Endothelial cell of umbilical vein (primary cell): Measurements from ENCODE around the gene PRSS3. TPM values are rescaled to one million over a fixed set of nuclear protein-coding genes. Genes with fewer than 3 reads are reported as not detected.
"Not testable (repeated sequence)": the region's sequence is repeated elsewhere in the genome, so short reads cannot be mapped to it uniquely, and the experiment has no call there.

Source experiments
- BruUV-seq: library from RNA; stranded (reverse); fragments of 400-500 nt; replicated peaks from 2 replicates; lab custom pipeline; 2021; lab: Mats Ljungman, UMichigan
- CTCF ChIA-PET: fragments of 300-600, 350-600 bp; sonication (Branson Sonifier 250); formaldehyde crosslinking; loops from one replicate; lab custom pipeline; 2021; ENCODE audit warnings: antibody characterized with exemption, inconsistent platforms; lab: Charles Lee
- POLR2A ChIA-PET: fragments of 300-600, 350-600 bp; sonication (Branson Sonifier 250); formaldehyde crosslinking; loops from one replicate; lab custom pipeline; 2021; ENCODE audit warnings: antibody characterized with exemption, inconsistent platforms; lab: Charles Lee
- DNase-seq: peaks from one replicate; pipeline ENCODE4 v3.0.0-alpha.2; 2011; ENCODE audit warnings: low read depth, low spot score
- FAIRE-seq: peaks from 2 replicates; lab custom pipeline; 2011; peaks lifted over from hg19 to GRCh38; lab: Jason Lieb, UNC
- H2AFZ ChIP-seq: 2 replicates; pipeline ENCODE4 v1.6.0; 2012; ENCODE audit warnings: low read depth, low read length, control low read depth, inconsistent platforms
- H3K27ac ChIP-seq: 2 replicates; pipeline ENCODE4 v1.5.1; 2011; ENCODE audit warnings: low read depth, mild to moderate bottlenecking, control low read depth, low read length, moderate library complexity; ENCODE audit not compliant: insufficient read depth
- H3K27me3 ChIP-seq, 2 experiments: 2 replicates each; pipeline versions ENCODE4 v1.6.0 to v1.6.1; 2011; ENCODE audit warnings: low read length in 2 of 2, mixed read lengths in 1 of 2; ENCODE audit not compliant: control insufficient read depth in 2 of 2, insufficient read depth in 2 of 2
- H3K36me3 ChIP-seq, 2 experiments: 2 replicates in 1 of 2; 3 replicates in 1 of 2; pipeline ENCODE4 v1.5.1; 2011; ENCODE audit warnings: low read length in 2 of 2, mild to moderate bottlenecking in 1 of 2, moderate library complexity in 1 of 2; ENCODE audit not compliant: control insufficient read depth in 2 of 2, insufficient read depth in 2 of 2; ENCODE audit errors: extremely low read depth in 1 of 2
- H3K4me1 ChIP-seq: 3 replicates; pipeline ENCODE4 v1.5.1; 2011; ENCODE audit warnings: mild to moderate bottlenecking, low read length; ENCODE audit not compliant: control insufficient read depth, insufficient read depth; ENCODE audit errors: extremely low read depth
- H3K4me2 ChIP-seq: 2 replicates; pipeline ENCODE4 v1.6.1; 2011; ENCODE audit warnings: low read length, control low read depth, mixed read lengths; ENCODE audit not compliant: insufficient read depth
- H3K4me3 ChIP-seq, 3 experiments: fragments of 200-600 bp in 1 of 3; sonication (generic), shearing (Covaris generic) in 1 of 3; replicated peaks in 1 of 3; 2 replicates each; pipeline ENCODE4 v1.5.1; 2011 to 2016; ENCODE audit warnings: control low read depth in 3 of 3, low read length in 3 of 3, mild to moderate bottlenecking in 2 of 3, inconsistent platforms in 1 of 3, low read depth in 1 of 3, moderate library complexity in 1 of 3; ENCODE audit not compliant: insufficient read depth in 1 of 3
- H3K79me2 ChIP-seq: 2 replicates; pipeline ENCODE4 v1.6.0; 2012; ENCODE audit warnings: low read length, inconsistent platforms; ENCODE audit not compliant: control insufficient read depth, insufficient read depth
- H3K9ac ChIP-seq: replicated peaks from 2 replicates; pipeline ENCODE3; 2011; ENCODE audit warnings: low read length, control low read depth; ENCODE audit not compliant: insufficient read depth; ENCODE audit errors: extremely low read depth
- H3K9me1 ChIP-seq: replicated peaks from 3 replicates; pipeline ENCODE4 v1.6.0; 2011; ENCODE audit warnings: mild to moderate bottlenecking, low read length; ENCODE audit not compliant: control insufficient read depth, insufficient read depth; ENCODE audit errors: extremely low read depth
- H3K9me3 ChIP-seq: replicated peaks from 2 replicates; pipeline ENCODE4 v1.5.1; 2012; ENCODE audit warnings: low read length, inconsistent platforms; ENCODE audit not compliant: control insufficient read depth, insufficient read depth
- H4K20me1 ChIP-seq: replicated peaks from 2 replicates; pipeline ENCODE3; 2011; ENCODE audit warnings: mild to moderate bottlenecking, low read length; ENCODE audit not compliant: control insufficient read depth, insufficient read depth; ENCODE audit errors: extremely low read depth
- CTCF ChIP-seq, 2 donors: IDR thresholded peaks; 1 replicate in 1 of 2; 2 replicates in 1 of 2; pipeline ENCODE4 v1.5.1; 2011; ENCODE audit warnings: low read length in 2 of 2, mild to moderate bottlenecking in 2 of 2, moderate library complexity in 2 of 2, control low read depth in 1 of 2, inconsistent platforms in 1 of 2, low read depth in 1 of 2; ENCODE audit not compliant: insufficient read depth in 1 of 2; ENCODE audit errors: extremely low read depth in 1 of 2
- EZH2 ChIP-seq: IDR thresholded peaks from 2 replicates; pipeline ENCODE4 v1.6.1; 2012; ENCODE audit warnings: borderline replicate concordance, low read depth, mild to moderate bottlenecking, moderate library complexity, low read length, inconsistent platforms; ENCODE audit not compliant: severe bottlenecking
- FOS ChIP-seq: IDR thresholded peaks from 2 replicates; pipeline ENCODE4 v1.6.1; 2011; ENCODE audit warnings: mild to moderate bottlenecking, low read length, moderate library complexity, borderline replicate concordance; ENCODE audit not compliant: insufficient read depth
- GATA2 ChIP-seq: IDR thresholded peaks from 2 replicates; pipeline ENCODE4 v1.7.0; 2011; ENCODE audit warnings: low read depth, mild to moderate bottlenecking, moderate library complexity, mixed read lengths, low read length; ENCODE audit not compliant: insufficient read length, insufficient read depth
- JUN ChIP-seq: IDR thresholded peaks from 2 replicates; pipeline ENCODE4 v1.6.1; 2011; ENCODE audit warnings: borderline replicate concordance, low read depth; ENCODE audit not compliant: insufficient read length, insufficient read depth
- MYC ChIP-seq: IDR thresholded peaks from one replicate; pipeline ENCODE4 v1.6.1; 2011; ENCODE audit warnings: mild to moderate bottlenecking, low read depth, low read length
- POLR2A ChIP-seq: IDR thresholded peaks from 2 replicates; pipeline ENCODE4 v1.6.1; 2012; ENCODE audit warnings: low read depth, mild to moderate bottlenecking, control low read depth, low read length
- POLR2AphosphoS5 ChIP-seq: IDR thresholded peaks from 2 replicates; pipeline ENCODE4 v1.6.1; 2012; ENCODE audit warnings: low read depth, mild to moderate bottlenecking, control low read depth, low read length, moderate library complexity; ENCODE audit not compliant: insufficient read depth
- dilution Hi-C: fragments of 300-500 bp; cut with MboI; formaldehyde crosslinking; loops from one replicate; pipeline ENCODE4 v1.15.0; 2019; ENCODE audit warnings: low sequenced_read_pairs; ENCODE audit not compliant: extremely low pct_ligation_motif_present
- intact Hi-C: fragments of 100-400 bp; cut with micrococcal nuclease; formaldehyde crosslinking; loops from one replicate; pipeline ENCODE4 v1.10.0; 2022
- polyA plus RNA-seq, 4 experiments: library from polyadenylated mRNA; depleted of rRNA in 3 of 4; stranded (reverse) in 3 of 4; unstranded in 1 of 4; fragments of >200 nt; gene quantifications; 2 replicates each; pipeline versions ENCODE4 v1.2.1 to v1.2.3, GENCODE V29; 2011 to 2012; ENCODE audit warnings: missing spikeins in 1 of 4
- total RNA-seq: library from RNA; stranded (reverse); gene quantifications from 2 replicates; pipeline ENCODE4 v1.2.3, GENCODE V29; 2021
- TF ChIP-seq, protein P1 (sequence below): IDR thresholded peaks from 2 replicates; pipeline ENCODE4 v1.6.1; 2011; ENCODE audit not compliant: insufficient read depth, insufficient read length

Gene PRSS3
- total and polyA plus RNA-seq, 2 donors (not counting 3 experiments of a cell fraction or from before 2014, with no cell fraction given), result 3.7 to 4.4 TPM

- H3K4me1 ChIP-seq, DNase-seq, H3K9me3 ChIP-seq, intact Hi-C loops, POLR2A ChIA-PET, H3K4me3 ChIP-seq, H2AFZ ChIP-seq, FAIRE-seq, H3K79me2 ChIP-seq, H3K36me3 ChIP-seq, H3K4me2 ChIP-seq, BruUV-seq, dilution Hi-C loops, H3K27ac ChIP-seq, H3K9ac ChIP-seq, H4K20me1 ChIP-seq, H3K27me3 ChIP-seq, H3K9me1 ChIP-seq: not testable (repeated sequence)
- CTCF ChIA-PET, result interaction anchor here (1.1 kb wide), 1 partner anchor 17 kb away, joined by 6 read pairs; no protein-coding TSS in a partner anchor
Observed at GRCh38 chr9:33796679-33797078, 1.3 kb downstream of the PRSS3 start.

DNA sequence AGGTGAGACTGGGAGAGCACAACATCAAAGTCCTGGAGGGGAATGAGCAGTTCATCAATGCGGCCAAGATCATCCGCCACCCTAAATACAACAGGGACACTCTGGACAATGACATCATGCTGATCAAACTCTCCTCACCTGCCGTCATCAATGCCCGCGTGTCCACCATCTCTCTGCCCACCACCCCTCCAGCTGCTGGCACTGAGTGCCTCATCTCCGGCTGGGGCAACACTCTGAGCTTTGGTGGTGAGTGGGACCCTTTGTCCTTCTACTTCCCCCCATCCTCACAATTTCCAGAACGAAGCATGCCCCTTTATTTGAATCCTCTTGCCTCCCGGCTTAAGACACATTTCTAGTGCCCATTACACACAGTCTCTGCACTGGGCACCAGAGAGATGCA lies 2.5 kb downstream of the PRSS3 start:
- no peaks in the 10 kb centered on the region for H3K36me3 ChIP-seq
- no peaks in the 10 kb centered on the region for H3K4me1 ChIP-seq
- no peak for DNase-seq
- no peak overlapping the region for H2AFZ ChIP-seq
- BruUV-seq, result no TSS peak
- no peak overlapping the region for H3K4me3 ChIP-seq
- dilution Hi-C loops (no loop called here), intact Hi-C loops (no loop called here)
- no peak for FAIRE-seq
- POLR2A ChIA-PET, result no interaction called here
- no peaks in the 10 kb centered on the region for H3K9me3 ChIP-seq
- CTCF ChIA-PET, result interaction anchor here (1.3 kb wide), 1 partner anchor 60 kb away, joined by 4 read pairs; no protein-coding TSS in a partner anchor
- no peaks in the 10 kb centered on the region for H3K27me3 ChIP-seq
- H3K27ac ChIP-seq, result no peak overlapping the region
- H4K20me1 ChIP-seq, result no peaks in the 10 kb centered on the region
- H3K79me2 ChIP-seq, result no peaks in the 10 kb centered on the region
- H3K9me1 ChIP-seq, result no peaks in the 10 kb centered on the region
- TF ChIP-seq EZH2 (no peak), CTCF (IDR thresholded peaks at IDR 0.05; ENCODE audit: extremely low read depth in 1 of 2, insufficient read depth in 1 of 2, low read depth in 1 of 2, low read length in 2 of 2) (no peak), POLR2A (no peak), FOS (no peak), JUN (no peak), POLR2AphosphoS5 (no peak), GATA2 (no peak), MYC (no peak)
- TF ChIP-seq, protein P1, sequence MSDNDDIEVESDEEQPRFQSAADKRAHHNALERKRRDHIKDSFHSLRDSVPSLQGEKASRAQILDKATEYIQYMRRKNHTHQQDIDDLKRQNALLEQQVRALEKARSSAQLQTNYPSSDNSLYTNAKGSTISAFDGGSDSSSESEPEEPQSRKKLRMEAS, result no peak
- H3K4me2 ChIP-seq, result no peak overlapping the region
- H3K9ac ChIP-seq, result no peak overlapping the region
